Prostate gland (tissue), 2 donors: Measurements from ENCODE around the gene GADD45A. TPM values are rescaled to one million over a fixed set of nuclear protein-coding genes. Genes with fewer than 3 reads are reported as not detected.

Experiments
- DNase-seq: peaks from one replicate; pipeline ENCODE4 v3.0.0-alpha.2; 2019; ENCODE audit warnings: low spot score
- H3K27ac ChIP-seq, 2 donors: fragments of 200-600 bp; sonication (generic); 2 replicates each; pipeline ENCODE4 v1.5.1; 2017 to 2019
- H3K27me3 ChIP-seq: fragments of 200-600 bp; sonication (generic); replicated peaks from 2 replicates; pipeline ENCODE4 v1.5.1; 2019; ENCODE audit not compliant: insufficient read depth
- H3K36me3 ChIP-seq, 2 donors: fragments of 200-600 bp; sonication (generic); 1 replicate in 1 of 2; 2 replicates in 1 of 2; pipeline versions ENCODE4 v1.5.1 to v1.8.1; 2017 to 2019
- H3K4me1 ChIP-seq: fragments of 200-600 bp; sonication (generic); replicated peaks from 2 replicates; pipeline ENCODE4 v1.5.1; 2019
- H3K4me3 ChIP-seq, 2 donors: fragments of 200-600 bp; sonication (generic); 2 replicates each; pipeline ENCODE4 v1.5.1; 2017 to 2019
- H3K9me3 ChIP-seq: fragments of 200-600 bp; sonication (generic); 2 replicates; pipeline ENCODE4 v1.5.1; 2017
- POLR2A ChIP-seq: fragments of 450-650 bp; IDR thresholded peaks from one replicate; pipeline ENCODE4 v1.6.1; 2016; ENCODE audit warnings: antibody characterized with exemption, mild to moderate bottlenecking
- POLR2AphosphoS5 ChIP-seq: sonication (generic); formaldehyde crosslinking; IDR thresholded peaks from one replicate; pipeline ENCODE4 v1.6.1; 2017; ENCODE audit warnings: antibody characterized with exemption
- WGBS: methylation state at CpG from one replicate; pipeline ENCODE4 v1.1.5; 2018; 5-methylcytosine and 5-hydroxymethylcytosine counted together
- intact Hi-C: fragments of 100-400 bp; cut with DNase I; formaldehyde crosslinking; loops from one replicate; pipeline ENCODE4 v1.14.2; 2022
- total RNA-seq, 2 donors: library from RNA; depleted of rRNA; stranded (reverse); fragments of >200 nt; gene quantifications; one replicate each; pipeline ENCODE4 v1.1.0, GENCODE V29; 2016
- TF ChIP-seq, protein P1 (sequence below), 4 experiments: fragments of 200-600 bp in 2 of 4; fragments of 450-650 bp in 2 of 4; sonication (generic) in 2 of 4; IDR thresholded peaks; 1 replicate in 3 of 4; 2 replicates in 1 of 4; pipeline ENCODE4 v1.5.1; 2016 to 2019; ENCODE audit warnings: antibody characterized with exemption in 4 of 4, mild to moderate bottlenecking in 2 of 4, moderate library complexity in 2 of 4

Gene GADD45A
- total RNA-seq, 2 donors from 2014 or later: 28.9 to 43.9 TPM

DNA sequence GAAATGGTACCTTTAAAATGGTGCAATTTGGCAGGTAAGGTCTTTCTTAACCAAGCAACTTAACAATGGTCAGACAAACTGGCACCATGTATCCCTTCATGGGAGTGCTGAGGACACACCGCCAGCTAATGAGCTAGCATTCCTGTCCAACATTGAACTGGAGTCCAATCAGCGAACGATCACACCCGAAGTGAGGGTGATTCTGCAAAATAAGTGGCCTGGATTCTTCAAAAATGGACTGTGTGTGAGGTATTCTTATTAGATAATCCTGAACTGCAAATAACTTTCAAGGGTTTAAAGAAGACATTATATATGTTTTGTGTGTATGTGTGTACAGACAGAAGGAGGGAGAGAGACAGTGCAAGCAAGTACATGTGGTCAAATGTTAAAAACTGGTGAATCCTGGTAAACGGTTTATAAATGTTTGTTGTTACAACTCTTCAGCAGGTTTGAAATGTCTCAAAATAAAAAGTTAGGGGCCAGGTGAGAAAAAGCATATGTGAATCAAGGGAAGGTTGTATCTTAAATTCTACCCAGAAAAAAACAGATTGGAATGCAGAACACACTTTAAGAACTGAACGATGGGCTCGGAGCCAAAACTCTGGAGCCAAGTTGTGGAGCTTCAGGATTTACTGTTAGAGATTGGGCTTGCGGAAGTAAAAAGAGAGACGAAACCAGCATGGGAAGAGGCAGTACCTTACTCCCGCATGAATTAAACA is 20.9 kb downstream of the GADD45A start:
- intact Hi-C loops: loop anchor here (5.0 kb wide), 1 partner anchor 41 kb away; no protein-coding TSS in a partner anchor
- Histone ChIP-seq H3K4me1 (no peaks in the 10 kb centered on the region), H3K27me3 (no peaks in the 10 kb centered on the region), H3K27ac (no peak overlapping the region), H3K4me3 (no peak overlapping the region), H3K36me3 (no peaks in the 10 kb centered on the region), H3K9me3 (no peaks in the 10 kb centered on the region)
- DNase-seq: peak; percentile 51
- WGBS: 43% methylated on average over 10 of the region's 10 CpGs
- TF ChIP-seq POLR2AphosphoS5 (no peak), POLR2A (no peak)
- TF ChIP-seq, protein P1, sequence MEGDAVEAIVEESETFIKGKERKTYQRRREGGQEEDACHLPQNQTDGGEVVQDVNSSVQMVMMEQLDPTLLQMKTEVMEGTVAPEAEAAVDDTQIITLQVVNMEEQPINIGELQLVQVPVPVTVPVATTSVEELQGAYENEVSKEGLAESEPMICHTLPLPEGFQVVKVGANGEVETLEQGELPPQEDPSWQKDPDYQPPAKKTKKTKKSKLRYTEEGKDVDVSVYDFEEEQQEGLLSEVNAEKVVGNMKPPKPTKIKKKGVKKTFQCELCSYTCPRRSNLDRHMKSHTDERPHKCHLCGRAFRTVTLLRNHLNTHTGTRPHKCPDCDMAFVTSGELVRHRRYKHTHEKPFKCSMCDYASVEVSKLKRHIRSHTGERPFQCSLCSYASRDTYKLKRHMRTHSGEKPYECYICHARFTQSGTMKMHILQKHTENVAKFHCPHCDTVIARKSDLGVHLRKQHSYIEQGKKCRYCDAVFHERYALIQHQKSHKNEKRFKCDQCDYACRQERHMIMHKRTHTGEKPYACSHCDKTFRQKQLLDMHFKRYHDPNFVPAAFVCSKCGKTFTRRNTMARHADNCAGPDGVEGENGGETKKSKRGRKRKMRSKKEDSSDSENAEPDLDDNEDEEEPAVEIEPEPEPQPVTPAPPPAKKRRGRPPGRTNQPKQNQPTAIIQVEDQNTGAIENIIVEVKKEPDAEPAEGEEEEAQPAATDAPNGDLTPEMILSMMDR (IDR thresholded peaks at IDR 0.05): no peak

DNA sequence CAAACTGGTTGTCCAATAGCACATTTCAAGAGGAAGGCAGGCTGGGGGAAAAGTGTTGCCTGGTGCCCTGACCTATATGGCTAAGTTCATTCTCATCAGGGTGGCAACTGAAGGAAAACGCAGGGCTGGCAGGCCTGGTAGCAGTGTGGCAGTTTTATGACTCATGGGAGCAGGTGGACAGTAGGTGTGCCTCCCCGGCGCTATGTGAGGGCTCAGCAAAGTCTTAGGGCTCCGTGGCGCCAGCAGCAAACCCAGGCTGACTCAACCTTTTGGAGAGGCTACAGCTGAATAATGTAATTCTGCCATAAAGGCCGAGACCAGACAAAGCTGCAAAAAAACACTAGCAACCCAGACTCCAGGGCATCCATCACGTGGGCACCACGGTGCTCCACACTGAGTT is 23.6 kb downstream of the GADD45A start:
- H3K9me3 ChIP-seq: no peaks in the 10 kb centered on the region
- H3K4me3 ChIP-seq: no peak overlapping the region
- no peaks in the 10 kb centered on the region for H3K36me3 ChIP-seq
- peaks cover 6% of the 10 kb centered on the region for H3K4me1 ChIP-seq
- DNase-seq: no peak
- no peaks in the 10 kb centered on the region for H3K27me3 ChIP-seq
- intact Hi-C loops: loop anchor here (5.0 kb wide), 1 partner anchor 39 kb away; no protein-coding TSS in a partner anchor
- H3K27ac ChIP-seq: no peak overlapping the region
- 87% methylated on average over 8 of the region's 8 CpGs for WGBS
- TF ChIP-seq POLR2AphosphoS5: no peak
- TF ChIP-seq, protein P1 (IDR thresholded peaks at IDR 0.05): no peak

DNA sequence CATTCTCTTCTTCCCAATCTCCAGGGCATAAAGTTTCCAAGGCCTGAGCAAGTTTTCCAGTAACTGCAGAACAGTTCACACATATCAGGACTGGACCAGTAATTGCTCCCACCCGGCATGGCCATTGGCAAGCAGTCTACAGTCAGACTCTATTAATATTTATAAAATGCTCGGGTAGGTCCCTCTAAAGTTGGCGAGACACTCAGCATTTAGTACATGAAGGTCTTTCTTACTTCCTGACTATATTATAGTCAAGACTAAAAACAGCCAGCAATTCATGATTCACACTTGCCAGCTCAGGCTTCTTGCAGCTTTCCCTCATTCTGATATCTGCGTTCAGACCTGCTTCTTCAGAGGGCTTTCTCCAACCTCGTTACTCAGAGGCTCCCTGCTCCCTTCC is 25.4 kb downstream of the GADD45A start:
- Histone ChIP-seq H3K4me3 (no peak overlapping the region), H3K27ac (no peak overlapping the region), H3K9me3 (no peaks in the 10 kb centered on the region), H3K27me3 (no peaks in the 10 kb centered on the region), H3K4me1 (peaks cover 14% of the 10 kb centered on the region), H3K36me3 (no peaks in the 10 kb centered on the region)
- intact Hi-C loops: no loop called here
- TF ChIP-seq, protein P1 (IDR thresholded peaks at IDR 0.05): no peak
- TF ChIP-seq POLR2A: no peak
- TF ChIP-seq POLR2AphosphoS5: no peak
- 50% methylated on average over 5 of the region's 5 CpGs for WGBS
- DNase-seq: no peak

DNA sequence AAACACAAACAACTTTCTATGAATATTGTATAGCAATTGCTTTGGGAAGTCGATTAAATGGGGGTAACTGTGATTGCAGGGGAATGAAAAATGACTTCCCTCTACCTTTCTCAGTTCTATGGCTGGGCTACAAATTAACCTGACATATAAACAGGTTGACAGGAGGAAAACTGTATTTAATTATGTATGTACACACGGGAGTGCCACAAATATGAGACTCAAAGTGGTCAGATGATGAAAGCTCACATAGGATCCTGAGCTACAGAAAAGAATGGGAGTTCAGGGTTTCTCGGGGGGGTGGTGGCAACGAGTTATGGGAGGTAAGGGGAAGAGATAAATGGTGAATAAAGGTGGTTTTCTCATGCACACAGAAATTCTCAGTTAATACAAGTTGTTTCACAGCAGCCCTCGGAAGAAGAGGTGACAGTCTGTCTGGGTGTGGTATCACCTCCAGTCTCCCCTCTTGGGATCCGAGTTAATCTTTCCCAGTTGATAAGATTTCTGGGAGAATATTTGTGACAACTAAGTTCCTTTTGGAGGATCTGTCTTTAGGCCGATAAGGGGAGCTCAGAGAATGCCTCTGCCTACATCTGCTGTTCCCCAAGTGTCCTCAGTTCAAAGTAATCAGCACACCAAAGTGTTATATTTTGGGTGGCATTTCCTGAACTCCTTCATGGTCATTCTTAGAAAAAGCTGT is 26.3 kb downstream of the GADD45A start:
- WGBS: 71% methylated on average over 7 of the region's 7 CpGs
- H3K4me1 ChIP-seq: peaks cover 14% of the 10 kb centered on the region
- intact Hi-C loops: no loop called here
- no peaks in the 10 kb centered on the region for H3K27me3 ChIP-seq
- no peak overlapping the region for H3K27ac ChIP-seq
- H3K4me3 ChIP-seq: no peak overlapping the region
- H3K9me3 ChIP-seq: no peaks in the 10 kb centered on the region
- H3K36me3 ChIP-seq: no peaks in the 10 kb centered on the region
- TF ChIP-seq, protein P1 (IDR thresholded peaks at IDR 0.05): no peak
- no peak for DNase-seq

DNA sequence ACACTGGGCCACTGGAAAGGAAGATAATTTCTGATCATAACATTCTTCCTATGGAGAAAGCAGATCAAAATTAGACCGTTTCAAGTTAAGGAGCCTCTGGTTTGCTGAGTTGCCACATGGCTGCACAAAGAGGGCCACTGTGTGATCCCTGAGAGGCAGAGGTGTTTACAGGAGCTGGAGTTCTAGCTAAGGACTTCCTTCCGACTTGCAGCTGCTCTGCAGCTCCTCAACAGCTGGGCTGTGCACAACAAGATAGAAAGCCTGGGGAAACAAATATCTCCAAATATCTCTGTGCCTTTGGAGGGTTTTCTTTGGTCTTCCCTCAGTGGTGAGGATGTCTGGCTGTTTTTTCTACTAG is 26.8 kb downstream of the GADD45A start:
- intact Hi-C loops: no loop called here
- no peaks in the 10 kb centered on the region for H3K9me3 ChIP-seq
- no peaks in the 10 kb centered on the region for H3K36me3 ChIP-seq
- no peak overlapping the region for H3K4me3 ChIP-seq
- H3K27ac ChIP-seq: no peak overlapping the region
- peaks cover 14% of the 10 kb centered on the region for H3K4me1 ChIP-seq
- TF ChIP-seq POLR2AphosphoS5 (no peak), POLR2A (no peak)
- TF ChIP-seq, protein P1 (IDR thresholded peaks at IDR 0.05): no peak
- DNase-seq: no peak
- 30% methylated on average over 2 of the region's 2 CpGs for WGBS
- no peaks in the 10 kb centered on the region for H3K27me3 ChIP-seq
